Measurements from ENCODE around the gene TMEM217.

The TMEM217 gene

DNA sequence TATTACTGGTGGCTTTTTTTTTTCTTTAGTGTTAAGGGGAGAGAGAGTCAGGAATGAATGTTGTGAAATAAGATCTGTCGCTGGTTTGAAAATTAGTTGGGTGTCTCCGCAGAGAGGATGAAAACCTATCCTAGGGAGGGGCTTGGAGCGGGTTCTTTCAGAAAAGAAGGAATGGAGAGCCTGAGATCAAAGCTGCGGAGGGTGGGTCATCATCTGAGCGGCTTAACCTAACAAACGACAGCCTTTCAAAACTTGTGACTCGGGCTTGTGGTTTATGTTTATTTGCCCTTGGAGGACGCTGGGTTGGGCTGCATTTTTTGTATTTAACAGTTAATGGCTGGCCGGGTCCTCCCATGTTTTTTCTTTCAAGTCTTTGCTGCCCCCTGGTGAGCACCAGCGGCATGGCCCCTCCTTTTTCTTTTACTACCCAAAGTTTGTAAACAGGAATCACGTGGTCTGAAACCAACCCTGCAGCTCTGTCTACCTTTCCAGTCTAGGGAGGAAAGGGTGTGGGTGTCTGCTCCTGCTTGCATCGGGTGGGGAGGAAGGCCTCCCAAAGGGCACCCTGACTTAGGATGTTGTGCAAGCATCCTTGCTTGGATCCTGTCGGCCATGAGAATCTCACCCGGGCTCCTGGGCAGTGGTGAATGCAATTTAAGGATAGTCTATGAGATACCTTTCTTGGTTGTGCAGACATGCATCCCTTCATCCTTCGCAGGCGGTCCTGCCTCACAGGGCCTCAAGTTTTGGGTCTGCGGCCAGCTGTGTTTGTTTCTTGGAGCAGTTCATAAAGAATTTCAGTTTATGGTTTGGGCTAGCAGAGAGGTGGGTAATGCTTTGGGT is 85.8 kb downstream of the TMEM217 start (continued):
- TF ChIP-seq, protein P1, sequence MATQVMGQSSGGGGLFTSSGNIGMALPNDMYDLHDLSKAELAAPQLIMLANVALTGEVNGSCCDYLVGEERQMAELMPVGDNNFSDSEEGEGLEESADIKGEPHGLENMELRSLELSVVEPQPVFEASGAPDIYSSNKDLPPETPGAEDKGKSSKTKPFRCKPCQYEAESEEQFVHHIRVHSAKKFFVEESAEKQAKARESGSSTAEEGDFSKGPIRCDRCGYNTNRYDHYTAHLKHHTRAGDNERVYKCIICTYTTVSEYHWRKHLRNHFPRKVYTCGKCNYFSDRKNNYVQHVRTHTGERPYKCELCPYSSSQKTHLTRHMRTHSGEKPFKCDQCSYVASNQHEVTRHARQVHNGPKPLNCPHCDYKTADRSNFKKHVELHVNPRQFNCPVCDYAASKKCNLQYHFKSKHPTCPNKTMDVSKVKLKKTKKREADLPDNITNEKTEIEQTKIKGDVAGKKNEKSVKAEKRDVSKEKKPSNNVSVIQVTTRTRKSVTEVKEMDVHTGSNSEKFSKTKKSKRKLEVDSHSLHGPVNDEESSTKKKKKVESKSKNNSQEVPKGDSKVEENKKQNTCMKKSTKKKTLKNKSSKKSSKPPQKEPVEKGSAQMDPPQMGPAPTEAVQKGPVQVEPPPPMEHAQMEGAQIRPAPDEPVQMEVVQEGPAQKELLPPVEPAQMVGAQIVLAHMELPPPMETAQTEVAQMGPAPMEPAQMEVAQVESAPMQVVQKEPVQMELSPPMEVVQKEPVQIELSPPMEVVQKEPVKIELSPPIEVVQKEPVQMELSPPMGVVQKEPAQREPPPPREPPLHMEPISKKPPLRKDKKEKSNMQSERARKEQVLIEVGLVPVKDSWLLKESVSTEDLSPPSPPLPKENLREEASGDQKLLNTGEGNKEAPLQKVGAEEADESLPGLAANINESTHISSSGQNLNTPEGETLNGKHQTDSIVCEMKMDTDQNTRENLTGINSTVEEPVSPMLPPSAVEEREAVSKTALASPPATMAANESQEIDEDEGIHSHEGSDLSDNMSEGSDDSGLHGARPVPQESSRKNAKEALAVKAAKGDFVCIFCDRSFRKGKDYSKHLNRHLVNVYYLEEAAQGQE (tag by site-specific recombination; IDR thresholded peaks at IDR 0.05): no peak
- TF ChIP-seq, protein P2, sequence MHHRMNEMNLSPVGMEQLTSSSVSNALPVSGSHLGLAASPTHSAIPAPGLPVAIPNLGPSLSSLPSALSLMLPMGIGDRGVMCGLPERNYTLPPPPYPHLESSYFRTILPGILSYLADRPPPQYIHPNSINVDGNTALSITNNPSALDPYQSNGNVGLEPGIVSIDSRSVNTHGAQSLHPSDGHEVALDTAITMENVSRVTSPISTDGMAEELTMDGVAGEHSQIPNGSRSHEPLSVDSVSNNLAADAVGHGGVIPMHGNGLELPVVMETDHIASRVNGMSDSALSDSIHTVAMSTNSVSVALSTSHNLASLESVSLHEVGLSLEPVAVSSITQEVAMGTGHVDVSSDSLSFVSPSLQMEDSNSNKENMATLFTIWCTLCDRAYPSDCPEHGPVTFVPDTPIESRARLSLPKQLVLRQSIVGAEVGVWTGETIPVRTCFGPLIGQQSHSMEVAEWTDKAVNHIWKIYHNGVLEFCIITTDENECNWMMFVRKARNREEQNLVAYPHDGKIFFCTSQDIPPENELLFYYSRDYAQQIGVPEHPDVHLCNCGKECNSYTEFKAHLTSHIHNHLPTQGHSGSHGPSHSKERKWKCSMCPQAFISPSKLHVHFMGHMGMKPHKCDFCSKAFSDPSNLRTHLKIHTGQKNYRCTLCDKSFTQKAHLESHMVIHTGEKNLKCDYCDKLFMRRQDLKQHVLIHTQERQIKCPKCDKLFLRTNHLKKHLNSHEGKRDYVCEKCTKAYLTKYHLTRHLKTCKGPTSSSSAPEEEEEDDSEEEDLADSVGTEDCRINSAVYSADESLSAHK (tag by site-specific recombination; IDR thresholded peaks at IDR 0.05): peak; percentile 63
- TF ChIP-seq SP2 (tag by site-specific recombination; IDR thresholded peaks at IDR 0.05) (peak; percentile 78), ZNF785 (tag by site-specific recombination; IDR thresholded peaks at IDR 0.05) (no peak), ZBTB17 (tag by site-specific recombination; IDR thresholded peaks at IDR 0.05) (peak; percentile 89), ZNF660 (tag by site-specific recombination; IDR thresholded peaks at IDR 0.05) (peak; percentile 100), ZNF48 (tag by site-specific recombination; IDR thresholded peaks at IDR 0.05) (no peak), ZNF37A (tag by site-specific recombination; IDR thresholded peaks at IDR 0.05) (no peak), ZNF701 (tag by site-specific recombination; IDR thresholded peaks at IDR 0.05) (no peak), ZNF558 (tag by site-specific recombination; IDR thresholded peaks at IDR 0.05) (0 out of 2 replicates have a peak, but pooled peaks have one; percentile 29), ZNF266 (tag by site-specific recombination; IDR thresholded peaks at IDR 0.05; ENCODE audit: low read depth) (no peak), ZNF777 (tag by site-specific recombination; IDR thresholded peaks at IDR 0.05; ENCODE audit: borderline replicate concordance) (no peak), ZNF791 (tag by site-specific recombination; IDR thresholded peaks at IDR 0.05) (no peak), ZBTB8A (tag by site-specific recombination; IDR thresholded peaks at IDR 0.05) (peak; percentile 87), ZNF324 (tag by site-specific recombination; IDR thresholded peaks at IDR 0.05) (peak; percentile 57), ZNF473 (tag by site-specific recombination; IDR thresholded peaks at IDR 0.05) (no peak), ZNF133 (tag by site-specific recombination; IDR thresholded peaks at IDR 0.05) (no peak), ZNF548 (tag by site-specific recombination; IDR thresholded peaks at IDR 0.05) (no peak), ZNF629 (tag by site-specific recombination; IDR thresholded peaks at IDR 0.05) (peak; percentile 79), KLF1 (tag by site-specific recombination; IDR thresholded peaks at IDR 0.05) (peak; percentile 97), ZXDB (tag by site-specific recombination; IDR thresholded peaks at IDR 0.05) (peak; percentile 85), ZNF670 (tag by site-specific recombination; IDR thresholded peaks at IDR 0.05; ENCODE audit: low read depth) (no peak), KLF8 (tag by site-specific recombination; IDR thresholded peaks at IDR 0.05) (peak; percentile 75), ZNF561 (tag by site-specific recombination; IDR thresholded peaks at IDR 0.05; ENCODE audit: borderline replicate concordance) (peak; percentile 89), ZNF501 (tag by site-specific recombination; IDR thresholded peaks at IDR 0.05) (no peak)
- TF ChIP-seq, protein P3, sequence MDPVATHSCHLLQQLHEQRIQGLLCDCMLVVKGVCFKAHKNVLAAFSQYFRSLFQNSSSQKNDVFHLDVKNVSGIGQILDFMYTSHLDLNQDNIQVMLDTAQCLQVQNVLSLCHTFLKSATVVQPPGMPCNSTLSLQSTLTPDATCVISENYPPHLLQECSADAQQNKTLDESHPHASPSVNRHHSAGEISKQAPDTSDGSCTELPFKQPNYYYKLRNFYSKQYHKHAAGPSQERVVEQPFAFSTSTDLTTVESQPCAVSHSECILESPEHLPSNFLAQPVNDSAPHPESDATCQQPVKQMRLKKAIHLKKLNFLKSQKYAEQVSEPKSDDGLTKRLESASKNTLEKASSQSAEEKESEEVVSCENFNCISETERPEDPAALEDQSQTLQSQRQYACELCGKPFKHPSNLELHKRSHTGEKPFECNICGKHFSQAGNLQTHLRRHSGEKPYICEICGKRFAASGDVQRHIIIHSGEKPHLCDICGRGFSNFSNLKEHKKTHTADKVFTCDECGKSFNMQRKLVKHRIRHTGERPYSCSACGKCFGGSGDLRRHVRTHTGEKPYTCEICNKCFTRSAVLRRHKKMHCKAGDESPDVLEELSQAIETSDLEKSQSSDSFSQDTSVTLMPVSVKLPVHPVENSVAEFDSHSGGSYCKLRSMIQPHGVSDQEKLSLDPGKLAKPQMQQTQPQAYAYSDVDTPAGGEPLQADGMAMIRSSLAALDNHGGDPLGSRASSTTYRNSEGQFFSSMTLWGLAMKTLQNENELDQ (tag by site-specific recombination; IDR thresholded peaks at IDR 0.05; ENCODE audit: low read depth): no peak
- TF ChIP-seq, protein P4, sequence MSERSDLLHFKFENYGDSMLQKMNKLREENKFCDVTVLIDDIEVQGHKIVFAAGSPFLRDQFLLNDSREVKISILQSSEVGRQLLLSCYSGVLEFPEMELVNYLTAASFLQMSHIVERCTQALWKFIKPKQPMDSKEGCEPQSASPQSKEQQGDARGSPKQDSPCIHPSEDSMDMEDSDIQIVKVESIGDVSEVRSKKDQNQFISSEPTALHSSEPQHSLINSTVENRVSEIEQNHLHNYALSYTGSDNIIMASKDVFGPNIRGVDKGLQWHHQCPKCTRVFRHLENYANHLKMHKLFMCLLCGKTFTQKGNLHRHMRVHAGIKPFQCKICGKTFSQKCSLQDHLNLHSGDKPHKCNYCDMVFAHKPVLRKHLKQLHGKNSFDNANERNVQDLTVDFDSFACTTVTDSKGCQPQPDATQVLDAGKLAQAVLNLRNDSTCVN (tag by site-specific recombination; optimal IDR thresholded peaks at IDR 0.05): no peak
